ENCODE measurements around the gene APEX2.

- TF ChIP-seq CTCF (IDR thresholded peaks at IDR 0.05) (no peak), EZH2 (IDR thresholded peaks at IDR 0.05; ENCODE audit: borderline replicate concordance, insufficient read depth, low read depth, low read length, poor library complexity, severe bottlenecking) (no peak)
These were observed 33.3 kb downstream of the APEX2 start for GRCh38 chrX:55033429-55033828.

Measured in B cell (primary cell).